Subcutaneous abdominal adipose tissue (tissue), 5 donors: ENCODE data around the gene CYP2W1.

Experiments
- H3K27ac ChIP-seq: one replicate; pipeline ENCODE4 v1.7.0; 2013; ENCODE audit warnings: low read depth, mild to moderate bottlenecking, inconsistent platforms, low read length, moderate library complexity
- H3K27me3 ChIP-seq, 5 donors: one replicate each; pipeline ENCODE4 v1.7.0; 2013; ENCODE audit warnings: low read length in 5 of 5, inconsistent platforms in 1 of 5; ENCODE audit not compliant: control insufficient read depth in 5 of 5, insufficient read depth in 4 of 5
- H3K36me3 ChIP-seq, 5 donors: one replicate each; pipeline ENCODE4 v1.7.0; 2013; ENCODE audit warnings: low read length in 5 of 5; ENCODE audit not compliant: control insufficient read depth in 5 of 5, insufficient read depth in 5 of 5
- H3K4me1 ChIP-seq, 5 donors: one replicate each; pipeline ENCODE4 v1.7.0; 2013; ENCODE audit warnings: low read length in 5 of 5, mild to moderate bottlenecking in 3 of 5, moderate library complexity in 1 of 5; ENCODE audit not compliant: control insufficient read depth in 5 of 5, insufficient read depth in 5 of 5
- H3K4me3 ChIP-seq, 5 donors: one replicate each; pipeline ENCODE4 v1.7.0; 2013; ENCODE audit warnings: low read length in 5 of 5, low read depth in 1 of 5
- H3K9ac ChIP-seq, 5 donors: one replicate each; pipeline ENCODE4 v1.7.0; 2013; ENCODE audit warnings: low read length in 5 of 5, mild to moderate bottlenecking in 4 of 5, moderate library complexity in 3 of 5
- H3K9me3 ChIP-seq, 5 donors: one replicate each; pipeline ENCODE4 v1.7.0; 2013; ENCODE audit warnings: low read length in 5 of 5; ENCODE audit not compliant: control insufficient read depth in 5 of 5
- donor health status: healthy.
- donor health status: healthy.
- donor health status: healthy.
- donor health status: healthy.
- donor health status: healthy.

The CYP2W1 gene, protein sequence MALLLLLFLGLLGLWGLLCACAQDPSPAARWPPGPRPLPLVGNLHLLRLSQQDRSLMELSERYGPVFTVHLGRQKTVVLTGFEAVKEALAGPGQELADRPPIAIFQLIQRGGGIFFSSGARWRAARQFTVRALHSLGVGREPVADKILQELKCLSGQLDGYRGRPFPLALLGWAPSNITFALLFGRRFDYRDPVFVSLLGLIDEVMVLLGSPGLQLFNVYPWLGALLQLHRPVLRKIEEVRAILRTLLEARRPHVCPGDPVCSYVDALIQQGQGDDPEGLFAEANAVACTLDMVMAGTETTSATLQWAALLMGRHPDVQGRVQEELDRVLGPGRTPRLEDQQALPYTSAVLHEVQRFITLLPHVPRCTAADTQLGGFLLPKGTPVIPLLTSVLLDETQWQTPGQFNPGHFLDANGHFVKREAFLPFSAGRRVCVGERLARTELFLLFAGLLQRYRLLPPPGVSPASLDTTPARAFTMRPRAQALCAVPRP

GRCh38 chr7:983004-983615 is at the start of gene CYP2W1:
CYP2W1 (plus strand) TSS chr7:983181; CDS start chr7:983212, 31 bp downstream.
- Histone ChIP-seq H3K9me3 (peaks cover 0 to 4% (median 0%) of the 10 kb centered on the region in 5 donors), H3K27ac (no peak within 1 kb of the TSS), H3K4me3 (no peak within 1 kb of the TSS), H3K27me3 (peaks cover 34 to 51% (median 40%) of the 10 kb centered on the region in 5 donors), H3K36me3 (no peaks in the 10 kb centered on the region), H3K4me1 (peaks cover 0 to 4% (median 0%) of the 10 kb centered on the region in 5 donors), H3K9ac (no peak within 1 kb of the TSS)

- no peak overlapping the region for H3K27ac ChIP-seq
- peaks cover 0 to 4% (median 0%) of the 10 kb centered on the region in 5 donors for H3K27me3 ChIP-seq
- no peak overlapping the region for H3K4me3 ChIP-seq
- H3K36me3 ChIP-seq: no peaks in the 10 kb centered on the region
- no peak overlapping the region for H3K9ac ChIP-seq
- peaks cover 0 to 10% (median 2%) of the 10 kb centered on the region in 5 donors for H3K4me1 ChIP-seq
- no peaks in the 10 kb centered on the region for H3K9me3 ChIP-seq
These were observed 48.4 kb upstream of the CYP2W1 start for GRCh38 chr7:934469-935163.

DNA sequence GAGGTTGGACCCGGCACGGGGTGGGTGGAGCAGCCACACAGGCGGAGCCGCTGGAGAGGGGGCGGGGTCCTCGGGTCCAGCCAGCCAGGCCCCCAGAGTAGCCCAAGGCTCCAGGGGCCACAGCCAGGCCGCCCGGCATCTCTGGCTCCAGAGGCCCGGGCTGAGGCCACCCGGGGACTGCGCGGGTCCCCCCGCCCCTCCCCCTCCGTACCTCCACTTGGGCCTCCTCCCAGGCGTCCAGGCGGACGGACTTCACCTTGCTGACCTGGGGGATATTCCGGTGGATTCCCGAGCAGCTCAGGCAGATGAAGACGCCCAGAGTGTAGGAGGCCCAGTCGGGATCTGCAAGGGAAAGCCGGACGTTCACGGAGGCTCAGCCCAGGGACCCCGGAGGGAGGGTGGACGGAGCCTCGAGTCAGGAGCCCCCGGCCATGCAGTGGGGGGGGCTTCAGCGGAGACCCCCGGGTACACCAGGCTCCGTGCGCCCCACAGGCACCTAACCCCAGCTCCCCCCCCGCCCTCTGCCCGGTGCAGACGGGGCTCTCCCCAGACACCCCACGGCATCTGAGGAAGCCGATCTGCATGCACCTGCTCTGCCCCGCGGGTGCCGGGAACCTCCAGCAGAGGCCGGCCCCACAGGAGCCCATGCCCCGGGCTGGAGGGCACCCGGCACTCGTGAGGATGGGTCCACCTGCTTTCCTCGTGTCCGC is 47.7 kb upstream of the CYP2W1 start:
- no peak overlapping the region for H3K27ac ChIP-seq
- peaks cover 0 to 10% (median 2%) of the 10 kb centered on the region in 5 donors for H3K4me1 ChIP-seq
- H3K9me3 ChIP-seq: peaks cover 0 to 6% (median 0%) of the 10 kb centered on the region in 5 donors
- H3K27me3 ChIP-seq: peaks cover 0 to 4% (median 0%) of the 10 kb centered on the region in 5 donors
- H3K36me3 ChIP-seq: no peaks in the 10 kb centered on the region
- H3K4me3 ChIP-seq: no peak overlapping the region
- H3K9ac ChIP-seq: no peak overlapping the region

DNA sequence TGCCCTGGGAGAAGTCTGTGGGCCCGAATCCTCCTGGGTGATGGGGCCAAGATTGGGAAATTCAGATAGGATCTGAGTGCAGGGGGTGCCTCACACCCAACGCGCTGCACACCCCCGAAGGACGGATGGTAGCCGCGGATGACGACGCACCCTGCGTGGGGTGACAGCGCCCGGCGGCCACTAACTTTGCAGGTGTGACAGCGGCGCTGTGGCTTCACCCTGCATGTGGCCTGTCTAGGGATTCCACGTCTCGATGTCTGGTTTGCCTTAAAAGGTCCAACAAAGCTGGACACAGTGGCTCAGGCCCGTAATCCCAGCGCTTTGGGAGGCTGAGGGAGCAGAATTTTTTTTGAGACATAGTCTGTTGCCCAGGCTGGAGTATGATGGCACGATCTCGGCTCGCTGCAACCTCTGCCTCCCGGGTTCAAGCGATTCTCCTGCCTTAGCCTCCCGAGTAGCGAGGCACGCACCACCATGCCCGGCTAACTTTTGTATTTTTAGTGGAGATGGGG is 47.1 kb upstream of the CYP2W1 start:
- H3K4me1 ChIP-seq: peaks cover 0 to 10% (median 2%) of the 10 kb centered on the region in 5 donors

GRCh38 chr7:936386-937054 is 46.5 kb upstream of the CYP2W1 start:
- no peak overlapping the region for H3K4me3 ChIP-seq
- H3K27me3 ChIP-seq: peaks cover 0 to 4% (median 0%) of the 10 kb centered on the region in 5 donors
- H3K9ac ChIP-seq: no peak overlapping the region
- peaks cover 0 to 4% (median 0%) of the 10 kb centered on the region in 5 donors for H3K4me1 ChIP-seq
- no peaks in the 10 kb centered on the region for H3K36me3 ChIP-seq
- peaks cover 0 to 8% (median 0%) of the 10 kb centered on the region in 5 donors for H3K9me3 ChIP-seq
- H3K27ac ChIP-seq: no peak overlapping the region

More for the DNA sequence above, 47.1 kb upstream of the CYP2W1 start:
- Histone ChIP-seq H3K9ac (no peak overlapping the region), H3K4me3 (no peak overlapping the region), H3K9me3 (peaks cover 0 to 8% (median 0%) of the 10 kb centered on the region in 5 donors), H3K36me3 (no peaks in the 10 kb centered on the region), H3K27me3 (peaks cover 0 to 4% (median 0%) of the 10 kb centered on the region in 5 donors), H3K27ac (no peak overlapping the region)

- Histone ChIP-seq H3K27me3 (peaks cover 0 to 4% (median 0%) of the 10 kb centered on the region in 5 donors), H3K9me3 (peaks cover 0 to 8% (median 0%) of the 10 kb centered on the region in 5 donors), H3K27ac (no peak overlapping the region), H3K9ac (no peak overlapping the region), H3K4me1 (no peaks in the 10 kb centered on the region), H3K36me3 (no peaks in the 10 kb centered on the region), H3K4me3 (no peak overlapping the region)
These were observed 45.0 kb upstream of the CYP2W1 start for GRCh38 chr7:937856-938484.

- Histone ChIP-seq H3K9ac (no peak overlapping the region), H3K4me3 (no peak overlapping the region), H3K36me3 (no peaks in the 10 kb centered on the region), H3K27ac (no peak overlapping the region), H3K9me3 (peaks cover 0 to 8% (median 0%) of the 10 kb centered on the region in 5 donors), H3K4me1 (no peaks in the 10 kb centered on the region), H3K27me3 (peaks cover 0 to 4% (median 0%) of the 10 kb centered on the region in 5 donors)
These were observed 44.3 kb upstream of the CYP2W1 start for GRCh38 chr7:938546-939185.

GRCh38 chr7:939843-940242 is 43.1 kb upstream of the CYP2W1 start:
- Histone ChIP-seq H3K4me1 (no peaks in the 10 kb centered on the region), H3K9ac (no peak overlapping the region), H3K9me3 (peaks cover 0 to 8% (median 0%) of the 10 kb centered on the region in 5 donors)

More at GRCh38 chr7:939843-940242, 43.1 kb upstream of the CYP2W1 start:
- Histone ChIP-seq H3K4me3 (no peak overlapping the region), H3K27me3 (peaks cover 0 to 4% (median 0%) of the 10 kb centered on the region in 5 donors), H3K27ac (no peak overlapping the region), H3K36me3 (no peaks in the 10 kb centered on the region)
